Heart left ventricle (tissue), 16 donors: ENCODE measurements around the gene SETD2. TPM values are rescaled to one million over a fixed set of nuclear protein-coding genes. Genes with fewer than 3 reads are reported as not detected.

Experiments
- ATAC-seq, 4 donors: fragments of 200-7000 bp; cut with Tn5 transposase; one replicate each; pipeline ENCODE4 v1.9.1; 2020 to 2022; ENCODE audit warnings: moderate library complexity in 4 of 4, mild to moderate bottlenecking in 3 of 4, moderate number of reproducible peaks in 1 of 4
- DNase-seq, 5 donors: peaks; one replicate each; pipeline ENCODE4 v3.0.0-alpha.2; 2020
- H3K27ac ChIP-seq, 12 donors: fragments of 200-600 bp; sonication (generic) in 4 of 12; one replicate each; pipeline versions ENCODE4 v1.5.0 to v1.8.0; 2016 to 2022; ENCODE audit warnings: mild to moderate bottlenecking in 2 of 12
- H3K27me3 ChIP-seq, 9 donors: fragments of 200-600 bp; sonication (generic) in 2 of 9; one replicate each; pipeline versions ENCODE4 v1.5.1 to v1.8.0; 2016 to 2022; ENCODE audit warnings: mild to moderate bottlenecking in 3 of 9
- H3K36me3 ChIP-seq, 9 donors: fragments of 200-600 bp; sonication (generic) in 2 of 9; one replicate each; pipeline versions ENCODE4 v1.5.0 to v1.8.0; 2018 to 2022; ENCODE audit warnings: mild to moderate bottlenecking in 2 of 9
- H3K4me1 ChIP-seq, 12 donors: fragments of 200-600 bp; sonication (generic) in 4 of 12; one replicate each; pipeline versions ENCODE4 v1.5.0 to v1.8.0; 2016 to 2022; ENCODE audit warnings: mild to moderate bottlenecking in 3 of 12
- H3K4me3 ChIP-seq, 12 donors: fragments of 200-600 bp; sonication (generic) in 4 of 12; one replicate each; pipeline versions ENCODE4 v1.5.0 to v1.8.0; 2017 to 2022; ENCODE audit warnings: mild to moderate bottlenecking in 9 of 12, moderate library complexity in 4 of 12
- H3K9me3 ChIP-seq, 12 donors: fragments of 200-600 bp; sonication (generic) in 4 of 12; one replicate each; pipeline versions ENCODE4 v1.5.0 to v1.8.0; 2016 to 2022; ENCODE audit warnings: mild to moderate bottlenecking in 1 of 12
- CTCF ChIP-seq, 12 donors: fragments of 200-600 bp; sonication (generic) in 4 of 12; IDR thresholded peaks; one replicate each; pipeline versions ENCODE4 v1.5.0 to v1.8.0; 2018 to 2022; ENCODE audit warnings: antibody characterized with exemption in 12 of 12, mild to moderate bottlenecking in 5 of 12
- POLR2A ChIP-seq, 2 donors: fragments of 450-650 bp; IDR thresholded peaks; one replicate each; pipeline ENCODE4 v1.6.1; 2017; ENCODE audit warnings: antibody characterized with exemption in 2 of 2, mild to moderate bottlenecking in 2 of 2, moderate library complexity in 2 of 2
- WGBS, 4 donors: extraction: QIAGEN DNeasy Blood & Tissue Kit in 2 of 4; methylation state at CpG; one replicate each; pipeline versions ENCODE4 v1.1.5 to v1.1.7; 2013 to 2018; 5-methylcytosine and 5-hydroxymethylcytosine counted together
- intact Hi-C, 10 donors: fragments of 100-400 bp; cut with DNase I; formaldehyde crosslinking; loops; one replicate each; pipeline versions ENCODE4 v1.11.1 to v1.14.2; 2022
- polyA plus RNA-seq, 2 donors: library from polyadenylated mRNA; stranded (reverse); fragments of 200-250 nt; gene quantifications; one replicate each; pipeline ENCODE4 v1.2.3, GENCODE V29; 2013
- total RNA-seq, 9 donors: library from RNA; depleted of rRNA in 2 of 9; stranded (reverse); fragments of >200 nt in 2 of 9; fragmentation: NEBNext Ultra II Directional in 3 of 9; extraction: Animal tissue kit (Norgen Biotek cat#: 25700) in 3 of 9; gene quantifications; one replicate each; pipeline versions ENCODE4 v1.1.0 to v1.2.4, GENCODE V29; 2016 to 2023
- donor health status: ischemic (EF 13 %, LVEDD 7.1; RV severe dilation, severe dysfunction).
- donor health status: healthy with polysubstance abuse.
- donor health status: DM: no; HTN: yes; CAD: no.
- donor health status: DM: no; HTN: no; CAD: no.
- donor health status: ischemic (EF 25% LVEDD 6.9; RV normal size, moderate dysfunction).
- donor health status: ischemic (EF 25% LVEDD 5.7; RV mildly dilated, moderate dysfunction).
- donor health status: healthy.
- donor health status: DM: yes; HTN: yes; CAD: no.
- donor health status: ischemic (EF 35%, LVEDD 5.7; RV mildly dilated, moderate dysfunction).
- donor health status: nonischemic (EF 11% LVEDD 7.7; RV severe dilation, severe dysfunction).
- donor health status: DM: yes; HTN: yes; CAD: no.
- donor health status: PGD.
- donor health status: ischemic (EF 29% LVEDD 5.4; RV normal size, mild dysfunction).
- donor health status: nonischemic (EF 23%, LVEDD 6.1; RV moderate dilation, normal function).

The SETD2 gene
- total and polyA plus RNA-seq, 11 donors, result 9.0 to 34.1 (median 29.9) TPM

- 94 to 97% (median 95%) methylated on average over 5 of the region's 5 CpGs for WGBS, 4 donors
- H3K27ac ChIP-seq, result no peak overlapping the region
- H3K36me3 ChIP-seq, result peaks cover 0 to 99% (median 89%) of the 10 kb centered on the region in 9 donors
- no peaks in the 10 kb centered on the region for H3K9me3 ChIP-seq
- H3K27me3 ChIP-seq, result no peaks in the 10 kb centered on the region
- ATAC-seq (no peak), DNase-seq (no peak)
- intact Hi-C loops, result no loop called here
- TF ChIP-seq CTCF (IDR thresholded peaks at IDR 0.05) (no peak), POLR2A (IDR thresholded peaks at IDR 0.05) (no peak)
- H3K4me1 ChIP-seq, result no peaks in the 10 kb centered on the region
- no peak overlapping the region for H3K4me3 ChIP-seq
These were observed 66.0 kb downstream of the SETD2 start for GRCh38 chr3:47097864-47098263.

- H3K9me3 ChIP-seq, result no peaks in the 10 kb centered on the region
- peaks cover 0 to 97% (median 82%) of the 10 kb centered on the region in 9 donors for H3K36me3 ChIP-seq
- H3K4me3 ChIP-seq, result no peak overlapping the region
- TF ChIP-seq POLR2A (IDR thresholded peaks at IDR 0.05) (no peak), CTCF (IDR thresholded peaks at IDR 0.05) (no peak)
- ATAC-seq (no peak), DNase-seq (no peak)
- 68 to 75% (median 69%) methylated on average over 1 of the region's 1 CpG for WGBS, 4 donors
- intact Hi-C loops, result no loop called here
- no peaks in the 10 kb centered on the region for H3K4me1 ChIP-seq
- H3K27me3 ChIP-seq, result no peaks in the 10 kb centered on the region
- no peak overlapping the region for H3K27ac ChIP-seq
These were observed 67.0 kb downstream of the SETD2 start for GRCh38 chr3:47096959-47097358.

- intact Hi-C loops, result no loop called here
- ATAC-seq, result no peak
- no peaks in the 10 kb centered on the region for H3K27me3 ChIP-seq
- no peak for DNase-seq
- TF ChIP-seq POLR2A (IDR thresholded peaks at IDR 0.05), result no peak
- TF ChIP-seq CTCF (IDR thresholded peaks at IDR 0.05), result no peak
- H3K36me3 ChIP-seq, result peaks cover 0 to 94% (median 71%) of the 10 kb centered on the region in 9 donors
- H3K4me1 ChIP-seq, result no peaks in the 10 kb centered on the region
- H3K9me3 ChIP-seq, result no peaks in the 10 kb centered on the region
- WGBS, 4 donors, result 94 to 97% (median 97%) methylated on average over 3 of the region's 3 CpGs
- no peak overlapping the region for H3K4me3 ChIP-seq
- no peak overlapping the region for H3K27ac ChIP-seq
These were observed 71.8 kb downstream of the SETD2 start for GRCh38 chr3:47092090-47092489.

- WGBS, 4 donors, result 86 to 97% (median 94%) methylated on average over 2 of the region's 2 CpGs
- Histone ChIP-seq H3K9me3 (no peaks in the 10 kb centered on the region), H3K4me3 (no peak overlapping the region), H3K4me1 (no peaks in the 10 kb centered on the region), H3K36me3 (peaks cover 0 to 94% (median 70%) of the 10 kb centered on the region in 9 donors), H3K27me3 (no peaks in the 10 kb centered on the region), H3K27ac (no peak overlapping the region)
- intact Hi-C loops, result loop anchor here in 2 of 10 donors (10.0 kb wide), 2 partner anchors 225 to 235 kb away; no protein-coding TSS in a partner anchor
- DNase-seq (no peak), ATAC-seq (no peak)
- TF ChIP-seq CTCF (IDR thresholded peaks at IDR 0.05) (no peak), POLR2A (IDR thresholded peaks at IDR 0.05) (no peak)
These were observed 74.3 kb downstream of the SETD2 start for GRCh38 chr3:47089630-47090029.
